ENCODE results near the gene GNPTAB.

DNA sequence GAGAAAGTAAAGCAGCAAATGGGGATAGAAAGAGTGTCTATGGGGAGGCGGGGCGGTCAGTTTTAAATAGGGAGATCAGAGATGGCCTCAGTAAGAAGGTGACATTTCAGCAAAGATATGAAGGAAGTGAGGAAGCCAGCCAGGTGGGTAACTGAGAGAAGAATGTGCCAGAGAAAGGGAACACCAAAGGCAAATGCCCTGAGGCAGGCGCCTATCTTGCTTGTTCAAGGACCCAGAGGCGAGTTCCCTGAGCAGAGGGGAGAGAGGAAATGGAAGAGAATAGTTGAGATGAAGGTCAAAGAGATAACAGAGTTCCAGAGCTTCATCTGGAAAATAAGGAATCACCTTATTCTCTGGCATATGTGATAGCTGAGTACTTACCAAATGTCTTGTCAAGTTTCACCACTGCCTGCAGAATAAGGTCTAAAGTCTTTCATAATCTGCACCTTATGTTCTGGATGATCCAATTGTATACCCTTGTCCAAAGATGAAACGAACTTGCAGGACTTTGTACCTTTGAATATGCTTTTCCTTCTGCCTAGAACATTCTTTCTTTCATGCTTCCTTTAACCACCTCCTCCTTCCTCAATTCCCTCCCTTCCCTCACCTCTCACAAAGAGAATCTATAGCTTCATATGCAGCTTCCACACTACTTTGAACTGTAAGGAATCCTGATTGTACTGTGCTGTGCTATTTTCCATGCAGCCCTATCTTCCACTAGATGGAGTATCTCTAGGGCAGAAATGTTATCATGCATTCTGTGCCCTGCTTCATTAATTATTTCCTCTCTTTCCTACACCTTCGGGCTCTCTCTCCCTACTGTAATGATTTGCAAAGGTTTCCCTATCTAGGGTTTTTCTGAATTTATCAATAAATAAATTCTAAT lies 38.5 kb downstream of the GNPTAB start:
- TF ChIP-seq, protein P1, sequence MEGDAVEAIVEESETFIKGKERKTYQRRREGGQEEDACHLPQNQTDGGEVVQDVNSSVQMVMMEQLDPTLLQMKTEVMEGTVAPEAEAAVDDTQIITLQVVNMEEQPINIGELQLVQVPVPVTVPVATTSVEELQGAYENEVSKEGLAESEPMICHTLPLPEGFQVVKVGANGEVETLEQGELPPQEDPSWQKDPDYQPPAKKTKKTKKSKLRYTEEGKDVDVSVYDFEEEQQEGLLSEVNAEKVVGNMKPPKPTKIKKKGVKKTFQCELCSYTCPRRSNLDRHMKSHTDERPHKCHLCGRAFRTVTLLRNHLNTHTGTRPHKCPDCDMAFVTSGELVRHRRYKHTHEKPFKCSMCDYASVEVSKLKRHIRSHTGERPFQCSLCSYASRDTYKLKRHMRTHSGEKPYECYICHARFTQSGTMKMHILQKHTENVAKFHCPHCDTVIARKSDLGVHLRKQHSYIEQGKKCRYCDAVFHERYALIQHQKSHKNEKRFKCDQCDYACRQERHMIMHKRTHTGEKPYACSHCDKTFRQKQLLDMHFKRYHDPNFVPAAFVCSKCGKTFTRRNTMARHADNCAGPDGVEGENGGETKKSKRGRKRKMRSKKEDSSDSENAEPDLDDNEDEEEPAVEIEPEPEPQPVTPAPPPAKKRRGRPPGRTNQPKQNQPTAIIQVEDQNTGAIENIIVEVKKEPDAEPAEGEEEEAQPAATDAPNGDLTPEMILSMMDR (IDR thresholded peaks at IDR 0.05) = no peak
- no peak for TF ChIP-seq EZH2 (IDR thresholded peaks at IDR 0.05; ENCODE audit: borderline replicate concordance, insufficient read depth, low read depth, low read length, poor library complexity, severe bottlenecking)
